K562 (cell line): ENCODE measurements around the gene OSBPL7. TPM values are rescaled to one million over a fixed set of nuclear protein-coding genes. Genes with fewer than 3 reads are reported as not detected.

ENCODE experiments used
- ATAC-seq: fragments of 200-7000 bp; cut with Tn5 transposase; 3 replicates; pipeline ENCODE4 v1.9.1; 2020; ENCODE audit warnings: moderate library complexity
- BruUV-seq: library from RNA; stranded (reverse); fragments of 400-500 nt; replicated peaks from 2 replicates; lab custom pipeline; 2021; lab: Mats Ljungman, UMichigan
- CTCF ChIA-PET: fragments of 300-600 bp; formaldehyde crosslinking; extraction: SDS; loops from one replicate; lab custom pipeline; 2021; ENCODE audit warnings: low intra/inter-chr PET ratio; lab: Yijun Ruan, JAX
- POLR2A ChIA-PET: fragments of 300-600, 350-650 bp; sonication (Branson Sonifier 250); formaldehyde crosslinking; extraction: SDS; loops from one replicate; lab custom pipeline; 2021; ENCODE audit warnings: antibody characterized with exemption, inconsistent platforms; lab: Yijun Ruan, JAX
- DNase-seq, 4 experiments: peaks; one replicate each; pipeline versions ENCODE4 v3.0.0 to v3.0.0-alpha.2; 2011 to 2018; ENCODE audit warnings: low spot score in 3 of 4, mixed read lengths in 3 of 4; ENCODE audit errors: extremely low read depth in 1 of 4
- FAIRE-seq: peaks from 2 replicates; lab custom pipeline; 2011; peaks lifted over from hg19 to GRCh38; lab: Jason Lieb, UNC
- H2AFZ ChIP-seq: 2 replicates; pipeline ENCODE4 v1.6.0; 2011; ENCODE audit warnings: low read depth, low read length, control low read depth, inconsistent platforms
- H3K27ac ChIP-seq: fragments of 200-600 bp; 3 replicates; pipeline ENCODE4 v1.8.0; 2011; ENCODE audit warnings: low read depth, mild to moderate bottlenecking, control low read depth, inconsistent platforms, low read length, moderate library complexity, mixed read lengths; ENCODE audit errors: extremely low read depth
- H3K27me3 ChIP-seq, 2 experiments: fragments of 300-600 bp in 1 of 2; 2 replicates in 1 of 2; 3 replicates in 1 of 2; pipeline versions ENCODE4 v1.6.0 to v1.8.0; 2011; ENCODE audit warnings: inconsistent platforms in 2 of 2, low read length in 2 of 2, mild to moderate bottlenecking in 1 of 2, mixed read lengths in 1 of 2, moderate library complexity in 1 of 2; ENCODE audit not compliant: control insufficient read depth in 2 of 2, insufficient read depth in 2 of 2
- H3K36me3 ChIP-seq: fragments of 300-600 bp; 3 replicates; pipeline ENCODE4 v1.8.0; 2011; ENCODE audit warnings: mild to moderate bottlenecking, low read length, inconsistent platforms; ENCODE audit not compliant: control insufficient read depth, insufficient read depth
- H3K4me1 ChIP-seq, 2 experiments: fragments of 200-600 bp in 1 of 2; replicated peaks in 1 of 2; 2 replicates in 1 of 2; 3 replicates in 1 of 2; pipeline versions ENCODE4 v1.5.1 to v1.8.0; 2011; ENCODE audit warnings: inconsistent platforms in 2 of 2, low read length in 2 of 2, mild to moderate bottlenecking in 1 of 2, mixed read lengths in 1 of 2, moderate library complexity in 1 of 2; ENCODE audit not compliant: control insufficient read depth in 2 of 2, insufficient read depth in 2 of 2
- H3K4me2 ChIP-seq: 2 replicates; pipeline ENCODE4 v1.6.1; 2011; ENCODE audit warnings: low read length, control low read depth, inconsistent platforms, mixed read lengths; ENCODE audit not compliant: insufficient read depth
- H3K4me3 ChIP-seq: fragments of 200-600 bp; sonication (generic), shearing (Covaris generic); 2 replicates; pipeline ENCODE4 v1.5.1; 2016; ENCODE audit warnings: control low read depth, inconsistent platforms
- H3K79me2 ChIP-seq: fragments of 200-600 bp; 3 replicates; pipeline ENCODE4 v1.8.0; 2011; ENCODE audit warnings: low read length, inconsistent platforms; ENCODE audit not compliant: control insufficient read depth, insufficient read depth
- H3K9ac ChIP-seq, 2 experiments: 2 replicates each; pipeline versions ENCODE4 v1.6.0 to v1.6.1; 2011; ENCODE audit warnings: low read depth in 2 of 2, low read length in 2 of 2, control low read depth in 1 of 2, inconsistent platforms in 1 of 2, mild to moderate bottlenecking in 1 of 2, mixed read lengths in 1 of 2; ENCODE audit not compliant: insufficient read depth in 1 of 2
- H3K9me1 ChIP-seq: one replicate; pipeline ENCODE4 v1.6.0; 2011; ENCODE audit warnings: inconsistent platforms, mild to moderate bottlenecking, low read length, moderate library complexity; ENCODE audit not compliant: control insufficient read depth, insufficient read depth
- H3K9me3 ChIP-seq: replicated peaks from 2 replicates; pipeline ENCODE4 v1.5.1; 2011; ENCODE audit warnings: low read depth, low read length, inconsistent platforms; ENCODE audit not compliant: control insufficient read depth, insufficient read depth
- H4K20me1 ChIP-seq: replicated peaks from 2 replicates; pipeline ENCODE4 v1.6.1; 2011; ENCODE audit warnings: low read length, inconsistent platforms, mixed read lengths; ENCODE audit not compliant: control insufficient read depth, insufficient read depth
- CBFB ChIP-seq: sonication (generic); formaldehyde crosslinking; IDR thresholded peaks from 2 replicates; pipeline ENCODE4 v1.4.0; 2020; ENCODE audit warnings: mild to moderate bottlenecking, missing genetic modification reagents
- CREBBP ChIP-seq: IDR thresholded peaks from one replicate; pipeline ENCODE4 v1.6.1; 2012; ENCODE audit warnings: low read depth, mild to moderate bottlenecking, control low read depth, inconsistent platforms, low read length
- LARP7 ChIP-seq: fragments of 450-650 bp; IDR thresholded peaks from 2 replicates; pipeline ENCODE4 v1.6.1; 2016
- U2AF2 ChIP-seq: fragments of 200-400 bp; formaldehyde crosslinking; optimal IDR thresholded peaks from 2 replicates; pipeline ENCODE3; 2017; ENCODE audit warnings: low read depth, mild to moderate bottlenecking, low read length
- ZKSCAN8 ChIP-seq: fragments of 200-800 bp; sonication (Bioruptor generic); IDR thresholded peaks from 2 replicates; pipeline ENCODE4 v1.6.1; 2016; ENCODE audit warnings: missing genetic modification characterization, missing compliant biosample characterization
- ZNF589 ChIP-seq: fragments of 200-800 bp; sonication (Bioruptor generic); IDR thresholded peaks from 2 replicates; pipeline ENCODE4 v1.6.1; 2016; ENCODE audit warnings: low read depth, missing genetic modification characterization, missing compliant biosample characterization
- WGBS: fragments of 100-300 bp; shearing (Covaris generic); methylation state at CpG from one replicate; pipeline ENCODE4 v1.1.6; 2016; ENCODE audit warnings: low coverage, mixed read lengths; ENCODE audit not compliant: insufficient coverage; ENCODE audit errors: missing lambda C conversion rate; 5-methylcytosine and 5-hydroxymethylcytosine counted together
- in situ Hi-C: fragments of 300-500 bp; cut with MboI; formaldehyde crosslinking; loops from 4 replicates; pipeline ENCODE4 v1.15.0; 2018; ENCODE audit warnings: inconsistent platforms, mixed read lengths
- intact Hi-C: fragments of 100-400 bp; cut with micrococcal nuclease; formaldehyde crosslinking; loops from 2 replicates; pipeline ENCODE4 v1.14.2; 2022
- polyA plus RNA-seq, 8 experiments: library from polyadenylated mRNA; depleted of rRNA in 4 of 8; stranded (reverse) in 5 of 8; unstranded in 3 of 8; fragments of >200 nt; fragmentation: Nextera tagmentation in 2 of 8; fragmentation: Illumina TruSeq in 1 of 8; extraction: Ambion mirVana in 2 of 8; extraction: Trizol in 1 of 8; gene quantifications; 2 replicates each; pipeline versions ENCODE4 v1.2.1 to v1.2.3, GENCODE V29; 2011 to 2014; ENCODE audit warnings: inconsistent platforms in 1 of 8, missing spikeins in 1 of 8
- total RNA-seq, 7 experiments: library from RNA; depleted of rRNA in 6 of 7; stranded (reverse); fragments of >200 nt in 6 of 7; fragmentation: Illumina TruSeq in 2 of 7; extraction: Trizol in 2 of 7; gene quantifications; 2 replicates each; pipeline versions ENCODE4 v1.2.1 to v1.2.3, GENCODE V29; 2011 to 2021; ENCODE audit warnings: low replicate concordance in 1 of 7
- TF ChIP-seq, protein P1 (sequence below): sonication (generic); formaldehyde crosslinking; IDR thresholded peaks from 2 replicates; pipeline ENCODE4 v1.8.0; 2022; ENCODE audit warnings: missing genetic modification reagents, mild to moderate bottlenecking, moderate library complexity, borderline replicate concordance
- TF ChIP-seq, protein P2 (sequence below): sonication (generic); formaldehyde crosslinking; IDR thresholded peaks from 2 replicates; pipeline ENCODE4 v1.8.0; 2022; ENCODE audit warnings: mild to moderate bottlenecking, missing genetic modification reagents
- TF ChIP-seq, protein P3 (sequence below): sonication (generic); formaldehyde crosslinking; IDR thresholded peaks from 2 replicates; pipeline ENCODE4 v1.8.0; 2023; ENCODE audit warnings: mild to moderate bottlenecking, missing genetic modification reagents

The OSBPL7 gene
- total and polyA plus RNA-seq, 9 of the 15 experiments (the other 6 are each of a cell fraction or from before 2014, with no cell fraction given) = 0.32 to 11.9 (median 5.8) TPM

DNA sequence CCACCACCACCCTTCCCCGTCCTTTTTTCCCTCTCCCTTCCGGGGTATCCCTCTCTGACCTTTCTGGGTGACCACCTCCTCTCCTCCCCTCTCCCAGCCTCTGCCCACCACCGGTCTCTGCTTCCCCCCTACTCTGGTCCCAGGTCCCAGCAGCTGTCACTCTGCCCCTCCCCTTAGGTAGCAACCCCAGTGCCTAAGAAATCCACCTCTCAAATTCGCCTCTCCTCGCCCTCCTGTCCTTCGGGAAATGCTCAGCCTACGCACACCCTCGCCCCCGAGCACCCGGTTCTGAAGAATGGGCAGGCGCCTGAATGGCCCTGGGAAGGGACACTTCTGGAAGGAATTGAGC lies 30.1 kb upstream of the OSBPL7 start (continued):
- TF ChIP-seq, protein P1, sequence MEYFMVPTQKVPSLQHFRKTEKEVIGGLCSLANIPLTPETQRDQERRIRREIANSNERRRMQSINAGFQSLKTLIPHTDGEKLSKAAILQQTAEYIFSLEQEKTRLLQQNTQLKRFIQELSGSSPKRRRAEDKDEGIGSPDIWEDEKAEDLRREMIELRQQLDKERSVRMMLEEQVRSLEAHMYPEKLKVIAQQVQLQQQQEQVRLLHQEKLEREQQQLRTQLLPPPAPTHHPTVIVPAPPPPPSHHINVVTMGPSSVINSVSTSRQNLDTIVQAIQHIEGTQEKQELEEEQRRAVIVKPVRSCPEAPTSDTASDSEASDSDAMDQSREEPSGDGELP (CRISPR knock-in tag) = peak; percentile 53; the same call in 1 of the 2 replicates
- TF ChIP-seq LARP7 = 0 out of 2 replicates have a peak, but pooled peaks have one; percentile 35

DNA sequence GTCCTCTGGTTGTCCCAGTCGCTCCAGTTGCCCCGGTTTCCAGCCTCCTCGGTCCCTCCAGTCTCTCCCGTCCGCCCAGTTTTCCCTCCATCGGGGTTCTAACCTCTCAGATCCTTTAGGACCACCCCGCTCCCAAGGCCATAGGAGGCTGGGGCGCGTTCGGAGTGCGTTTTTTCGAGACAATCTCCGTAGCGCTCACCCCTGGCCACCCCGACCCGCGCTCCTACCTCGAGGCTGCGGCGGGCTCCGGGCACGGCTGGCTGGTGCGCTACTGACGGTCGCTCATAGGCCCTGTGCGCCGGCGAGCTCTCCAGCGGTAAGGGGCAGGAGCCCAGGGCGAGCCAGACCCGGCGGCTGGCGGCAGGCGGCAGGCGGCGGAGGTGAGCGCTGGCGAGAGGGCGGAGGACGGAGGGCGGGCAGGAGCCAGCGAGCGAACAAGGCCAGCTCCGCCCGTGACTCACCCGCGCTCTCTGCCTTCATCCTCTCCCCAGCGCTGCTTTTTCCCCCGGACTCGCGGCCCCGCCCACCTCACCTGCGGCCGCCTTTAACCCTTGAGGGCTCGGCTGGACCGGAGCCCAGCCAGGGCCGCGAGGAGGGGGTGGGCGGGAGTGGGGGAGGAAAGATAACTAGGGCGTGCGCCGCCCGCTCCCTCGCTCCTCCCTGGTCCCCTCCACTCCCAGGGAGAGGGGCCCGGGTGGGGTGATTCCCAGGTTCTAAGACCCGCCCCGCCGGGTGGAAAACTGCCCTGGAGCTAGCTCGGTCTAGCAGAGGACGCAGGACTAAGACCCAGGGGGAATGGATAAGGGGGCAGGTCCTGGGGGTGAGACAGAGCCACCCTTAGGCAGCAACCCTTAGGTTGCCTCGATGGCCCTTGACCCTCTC lies 29.3 kb upstream of the OSBPL7 start, which contains the start of gene SP6:
Gene SP6 (minus strand): TSS at position 472 of the 882 bp plus-strand sequence. CDS start 2,734 bp downstream, outside the sequence.
- Histone ChIP-seq H3K4me1 (peaks cover 33 to 45% of the 10 kb centered on the region in 2 experiments; a peak in 4 of 5 replicates), H3K9me3 (no peaks in the 10 kb centered on the region), H4K20me1 (no peaks in the 10 kb centered on the region), H3K4me2 (peak within 1 kb of the TSS; percentile 86), H3K79me2 (peaks cover 18% of the 10 kb centered on the region), H3K27me3 (peaks cover 0 to 2% of the 10 kb centered on the region in 2 experiments; a peak in 1 of 5 replicates), H3K9ac (peak within 1 kb of the TSS; percentile 68 to 92), H3K9me1 (no peaks in the 10 kb centered on the region), H3K4me3 (peak within 1 kb of the TSS; percentile 43), H3K36me3 (no peaks in the 10 kb centered on the region; the same call in 2 of the 3 replicates), H3K27ac (peak within 1 kb of the TSS; percentile 65), H2AFZ (peak within 1 kb of the TSS; percentile 79)
- ATAC-seq (peak; percentile 94), FAIRE-seq (peak; percentile 77), DNase-seq (peak; percentile 89 to 93 (median 92))
- ChIA-PET CTCF (interaction anchor here (1.6 kb wide), 1 partner anchor 39 kb away, joined by 11 read pairs; no protein-coding TSS in a partner anchor), POLR2A (interaction anchor here (0.6 to 2.2 kb wide), 9 partner anchors 9 to 132 kb away, joined by 3 to 10 read pairs (median 3); partner anchors contain the start of gene SP2)
- in situ Hi-C loops = no loop called here
- TSS peak; percentile 53 for BruUV-seq
- intact Hi-C loops = no loop called here
- 4% methylated on average over 44 of the region's 71 CpGs for WGBS
- no peak for TF ChIP-seq CBFB
- no peak for TF ChIP-seq ZKSCAN8 (CRISPR knock-in tag)
- no peak for TF ChIP-seq U2AF2
- TF ChIP-seq, protein P2, sequence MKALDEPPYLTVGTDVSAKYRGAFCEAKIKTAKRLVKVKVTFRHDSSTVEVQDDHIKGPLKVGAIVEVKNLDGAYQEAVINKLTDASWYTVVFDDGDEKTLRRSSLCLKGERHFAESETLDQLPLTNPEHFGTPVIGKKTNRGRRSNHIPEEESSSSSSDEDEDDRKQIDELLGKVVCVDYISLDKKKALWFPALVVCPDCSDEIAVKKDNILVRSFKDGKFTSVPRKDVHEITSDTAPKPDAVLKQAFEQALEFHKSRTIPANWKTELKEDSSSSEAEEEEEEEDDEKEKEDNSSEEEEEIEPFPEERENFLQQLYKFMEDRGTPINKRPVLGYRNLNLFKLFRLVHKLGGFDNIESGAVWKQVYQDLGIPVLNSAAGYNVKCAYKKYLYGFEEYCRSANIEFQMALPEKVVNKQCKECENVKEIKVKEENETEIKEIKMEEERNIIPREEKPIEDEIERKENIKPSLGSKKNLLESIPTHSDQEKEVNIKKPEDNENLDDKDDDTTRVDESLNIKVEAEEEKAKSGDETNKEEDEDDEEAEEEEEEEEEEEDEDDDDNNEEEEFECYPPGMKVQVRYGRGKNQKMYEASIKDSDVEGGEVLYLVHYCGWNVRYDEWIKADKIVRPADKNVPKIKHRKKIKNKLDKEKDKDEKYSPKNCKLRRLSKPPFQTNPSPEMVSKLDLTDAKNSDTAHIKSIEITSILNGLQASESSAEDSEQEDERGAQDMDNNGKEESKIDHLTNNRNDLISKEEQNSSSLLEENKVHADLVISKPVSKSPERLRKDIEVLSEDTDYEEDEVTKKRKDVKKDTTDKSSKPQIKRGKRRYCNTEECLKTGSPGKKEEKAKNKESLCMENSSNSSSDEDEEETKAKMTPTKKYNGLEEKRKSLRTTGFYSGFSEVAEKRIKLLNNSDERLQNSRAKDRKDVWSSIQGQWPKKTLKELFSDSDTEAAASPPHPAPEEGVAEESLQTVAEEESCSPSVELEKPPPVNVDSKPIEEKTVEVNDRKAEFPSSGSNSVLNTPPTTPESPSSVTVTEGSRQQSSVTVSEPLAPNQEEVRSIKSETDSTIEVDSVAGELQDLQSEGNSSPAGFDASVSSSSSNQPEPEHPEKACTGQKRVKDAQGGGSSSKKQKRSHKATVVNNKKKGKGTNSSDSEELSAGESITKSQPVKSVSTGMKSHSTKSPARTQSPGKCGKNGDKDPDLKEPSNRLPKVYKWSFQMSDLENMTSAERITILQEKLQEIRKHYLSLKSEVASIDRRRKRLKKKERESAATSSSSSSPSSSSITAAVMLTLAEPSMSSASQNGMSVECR (CRISPR knock-in tag) = no peak
- no peak; the same call in 1 of the 2 replicates for TF ChIP-seq ZNF589
- no peak for TF ChIP-seq CREBBP
- TF ChIP-seq, protein P3, sequence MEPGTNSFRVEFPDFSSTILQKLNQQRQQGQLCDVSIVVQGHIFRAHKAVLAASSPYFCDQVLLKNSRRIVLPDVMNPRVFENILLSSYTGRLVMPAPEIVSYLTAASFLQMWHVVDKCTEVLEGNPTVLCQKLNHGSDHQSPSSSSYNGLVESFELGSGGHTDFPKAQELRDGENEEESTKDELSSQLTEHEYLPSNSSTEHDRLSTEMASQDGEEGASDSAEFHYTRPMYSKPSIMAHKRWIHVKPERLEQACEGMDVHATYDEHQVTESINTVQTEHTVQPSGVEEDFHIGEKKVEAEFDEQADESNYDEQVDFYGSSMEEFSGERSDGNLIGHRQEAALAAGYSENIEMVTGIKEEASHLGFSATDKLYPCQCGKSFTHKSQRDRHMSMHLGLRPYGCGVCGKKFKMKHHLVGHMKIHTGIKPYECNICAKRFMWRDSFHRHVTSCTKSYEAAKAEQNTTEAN (CRISPR knock-in tag) = no peak
